GM19438 (cell line): ENCODE measurements around the gene RAB14.
"Not testable (repeated sequence)": the region's sequence is repeated elsewhere in the genome, so short reads cannot be mapped to it uniquely, and the experiment has no call there.

Source experiments
- ATAC-seq: cut with Tn5 transposase; IDR thresholded peaks from one replicate; pipeline ENCODE4 v1.9.1; 2021; ENCODE audit warnings: low read depth; ENCODE audit not compliant: unreplicated experiment

The RAB14 gene

GRCh38 chr9:121192959-121193640 lies 8.6 kb downstream of the RAB14 start:
- ATAC-seq: no peak

GRCh38 chr9:121192518-121192917 lies 9.2 kb downstream of the RAB14 start:
- no peak for ATAC-seq

- ATAC-seq: no peak
Observed at GRCh38 chr9:121191235-121191634, 10.4 kb downstream of the RAB14 start.

GRCh38 chr9:121189660-121190059 lies 12.0 kb downstream of the RAB14 start:
- no peak for ATAC-seq

- no peak for ATAC-seq
Observed at GRCh38 chr9:121189006-121189405, 12.7 kb downstream of the RAB14 start.

GRCh38 chr9:121187636-121188305 lies 13.9 kb downstream of the RAB14 start:
- ATAC-seq: no peak

- no peak for ATAC-seq
Observed at GRCh38 chr9:121185774-121186403, 15.8 kb downstream of the RAB14 start.

GRCh38 chr9:121185178-121185745 lies 16.4 kb downstream of the RAB14 start:
- no peak for ATAC-seq

- ATAC-seq: no peak
Observed at GRCh38 chr9:121184463-121184862, 17.2 kb downstream of the RAB14 start.

GRCh38 chr9:121183666-121184423 lies 17.8 kb downstream of the RAB14 start:
- no peak for ATAC-seq

- no peak for ATAC-seq
Observed at GRCh38 chr9:121182989-121183388, 18.7 kb downstream of the RAB14 start.

- ATAC-seq: no peak
Observed at GRCh38 chr9:121182101-121182836, 19.4 kb downstream of the RAB14 start.

GRCh38 chr9:121179930-121180681 lies 21.6 kb downstream of the RAB14 start:
- ATAC-seq: no peak

- ATAC-seq: not testable (repeated sequence)
Observed at GRCh38 chr9:121179373-121179721, 22.3 kb downstream of the RAB14 start.

GRCh38 chr9:121178676-121179372 lies 22.8 kb downstream of the RAB14 start:
- ATAC-seq: no peak

- no peak for ATAC-seq
Observed at GRCh38 chr9:121173501-121173900, 28.2 kb downstream of the RAB14 start.

- ATAC-seq: no peak
Observed at GRCh38 chr9:121172726-121173487, 28.8 kb downstream of the RAB14 start.

- no peak for ATAC-seq
Observed at GRCh38 chr9:121171236-121171635, 30.4 kb downstream of the RAB14 start.
